ENCODE measurements around the gene PLXNA2. TPM values are rescaled to one million over a fixed set of nuclear protein-coding genes. Genes with fewer than 3 reads are reported as not detected.

Gene PLXNA2
- polyA plus RNA-seq, 4 donors, result 10.7 to 17.8 (median 12.8) TPM

- WGBS, 3 donors, result 8 to 53% (median 31%) methylated on average over 5 of the region's 5 CpGs
- DNase-seq (peak in 1 of 2 donors; percentile 15), FAIRE-seq (no peak)
- Histone ChIP-seq H3K36me3 (ENCODE audit: control insufficient read depth in 3 of 3, insufficient read depth in 2 of 3, low read depth in 1 of 3, low read length in 3 of 3) (no peaks in the 10 kb centered on the region), H3K4me1 (ENCODE audit: control insufficient read depth in 3 of 3, insufficient read depth in 2 of 3, low read depth in 1 of 3, low read length in 2 of 3) (peaks cover 0 to 8% (median 4%) of the 10 kb centered on the region in 3 donors), H3K4me3 (ENCODE audit: low read depth in 1 of 3, low read length in 3 of 3) (no peak overlapping the region), H3K27ac (ENCODE audit: low read depth in 1 of 3, low read length in 2 of 3) (no peak overlapping the region), H3K9me3 (ENCODE audit: control insufficient read depth in 2 of 2, insufficient read depth in 1 of 2, low read depth in 1 of 2, low read length in 1 of 2) (no peaks in the 10 kb centered on the region), H3K27me3 (ENCODE audit: control insufficient read depth in 3 of 3, insufficient read depth in 3 of 3, low read length in 3 of 3) (peaks cover 0 to 34% (median 0%) of the 10 kb centered on the region in 3 donors)
Measured at GRCh38 chr1:208251015-208251414, 6.8 kb upstream of the PLXNA2 start.

- FAIRE-seq (no peak), DNase-seq (no peak)
- H3K27ac ChIP-seq (ENCODE audit: low read depth in 1 of 3, low read length in 2 of 3), result no peak overlapping the region
- H3K27me3 ChIP-seq (ENCODE audit: control insufficient read depth in 3 of 3, insufficient read depth in 3 of 3, low read length in 3 of 3), result peaks cover 0 to 30% (median 0%) of the 10 kb centered on the region in 3 donors
- WGBS, 3 donors, result 23 to 62% (median 44%) methylated on average over 6 of the region's 6 CpGs
- no peaks in the 10 kb centered on the region for H3K9me3 ChIP-seq (ENCODE audit: control insufficient read depth in 2 of 2, insufficient read depth in 1 of 2, low read depth in 1 of 2, low read length in 1 of 2)
- H3K4me3 ChIP-seq (ENCODE audit: low read depth in 1 of 3, low read length in 3 of 3), result no peak overlapping the region
- peaks cover 0 to 8% (median 4%) of the 10 kb centered on the region in 3 donors for H3K4me1 ChIP-seq (ENCODE audit: control insufficient read depth in 3 of 3, insufficient read depth in 2 of 3, low read depth in 1 of 3, low read length in 2 of 3)
- no peaks in the 10 kb centered on the region for H3K36me3 ChIP-seq (ENCODE audit: control insufficient read depth in 3 of 3, insufficient read depth in 2 of 3, low read depth in 1 of 3, low read length in 3 of 3)
Measured at GRCh38 chr1:208250613-208251012, 6.4 kb upstream of the PLXNA2 start.

GRCh38 chr1:208248991-208249696, 5.0 kb upstream of the PLXNA2 start:
- H3K9me3 ChIP-seq (ENCODE audit: control insufficient read depth in 2 of 2, insufficient read depth in 1 of 2, low read depth in 1 of 2, low read length in 1 of 2), result no peaks in the 10 kb centered on the region
- no peak for DNase-seq
- no peak overlapping the region for H3K4me3 ChIP-seq (ENCODE audit: low read depth in 1 of 3, low read length in 3 of 3)
- FAIRE-seq, result no peak
- no peaks in the 10 kb centered on the region for H3K36me3 ChIP-seq (ENCODE audit: control insufficient read depth in 3 of 3, insufficient read depth in 2 of 3, low read depth in 1 of 3, low read length in 3 of 3)
- 78 to 89% (median 87%) methylated on average over 5 of the region's 5 CpGs for WGBS, 3 donors
- no peak overlapping the region for H3K27ac ChIP-seq (ENCODE audit: low read depth in 1 of 3, low read length in 2 of 3)
- H3K27me3 ChIP-seq (ENCODE audit: control insufficient read depth in 3 of 3, insufficient read depth in 3 of 3, low read length in 3 of 3), result peaks cover 0 to 33% (median 0%) of the 10 kb centered on the region in 3 donors
- H3K4me1 ChIP-seq (ENCODE audit: control insufficient read depth in 3 of 3, insufficient read depth in 2 of 3, low read depth in 1 of 3, low read length in 2 of 3), result peaks cover 0 to 16% (median 4%) of the 10 kb centered on the region in 3 donors

GRCh38 chr1:208248307-208248801, 4.2 kb upstream of the PLXNA2 start:
- H3K4me3 ChIP-seq (ENCODE audit: low read depth in 1 of 3, low read length in 3 of 3), result no peak overlapping the region
- peaks cover 0 to 16% (median 4%) of the 10 kb centered on the region in 3 donors for H3K4me1 ChIP-seq (ENCODE audit: control insufficient read depth in 3 of 3, insufficient read depth in 2 of 3, low read depth in 1 of 3, low read length in 2 of 3)
- H3K36me3 ChIP-seq (ENCODE audit: control insufficient read depth in 3 of 3, insufficient read depth in 2 of 3, low read depth in 1 of 3, low read length in 3 of 3), result no peaks in the 10 kb centered on the region
- no peaks in the 10 kb centered on the region for H3K9me3 ChIP-seq (ENCODE audit: control insufficient read depth in 2 of 2, insufficient read depth in 1 of 2, low read depth in 1 of 2, low read length in 1 of 2)
- 65 to 80% (median 67%) methylated on average over 7 of the region's 7 CpGs for WGBS, 3 donors
- DNase-seq (no peak), FAIRE-seq (no peak)
- H3K27ac ChIP-seq (ENCODE audit: low read depth in 1 of 3, low read length in 2 of 3), result no peak overlapping the region
- peaks cover 0 to 33% (median 0%) of the 10 kb centered on the region in 3 donors for H3K27me3 ChIP-seq (ENCODE audit: control insufficient read depth in 3 of 3, insufficient read depth in 3 of 3, low read length in 3 of 3)

- no peak for FAIRE-seq
- peaks cover 0 to 37% (median 0%) of the 10 kb centered on the region in 3 donors for H3K27me3 ChIP-seq (ENCODE audit: control insufficient read depth in 3 of 3, insufficient read depth in 3 of 3, low read length in 3 of 3)
- H3K4me1 ChIP-seq (ENCODE audit: control insufficient read depth in 3 of 3, insufficient read depth in 2 of 3, low read depth in 1 of 3, low read length in 2 of 3), result peaks cover 0 to 19% (median 4%) of the 10 kb centered on the region in 3 donors
- H3K9me3 ChIP-seq (ENCODE audit: control insufficient read depth in 2 of 2, insufficient read depth in 1 of 2, low read depth in 1 of 2, low read length in 1 of 2), result no peaks in the 10 kb centered on the region
- DNase-seq, result no peak
- H3K27ac ChIP-seq (ENCODE audit: low read depth in 1 of 3, low read length in 2 of 3), result no peak overlapping the region
- 77 to 88% (median 80%) methylated on average over 5 of the region's 5 CpGs for WGBS, 3 donors
- H3K4me3 ChIP-seq (ENCODE audit: low read depth in 1 of 3, low read length in 3 of 3), result no peak overlapping the region
- no peaks in the 10 kb centered on the region for H3K36me3 ChIP-seq (ENCODE audit: control insufficient read depth in 3 of 3, insufficient read depth in 2 of 3, low read depth in 1 of 3, low read length in 3 of 3)
Measured at GRCh38 chr1:208247696-208248095, 3.5 kb upstream of the PLXNA2 start.

- WGBS, 3 donors, result 6 to 8% (median 7%) methylated on average over 22 of the region's 22 CpGs
- no peaks in the 10 kb centered on the region for H3K36me3 ChIP-seq (ENCODE audit: control insufficient read depth in 3 of 3, insufficient read depth in 2 of 3, low read depth in 1 of 3, low read length in 3 of 3)
- no peak for FAIRE-seq
- H3K9me3 ChIP-seq (ENCODE audit: control insufficient read depth in 2 of 2, insufficient read depth in 1 of 2, low read depth in 1 of 2, low read length in 1 of 2), result no peaks in the 10 kb centered on the region
- peak overlapping the region; percentile 66 to 87 (median 77) for H3K27ac ChIP-seq (ENCODE audit: low read depth in 1 of 3, low read length in 2 of 3)
- peaks cover 0 to 34% (median 5%) of the 10 kb centered on the region in 3 donors for H3K4me1 ChIP-seq (ENCODE audit: control insufficient read depth in 3 of 3, insufficient read depth in 2 of 3, low read depth in 1 of 3, low read length in 2 of 3)
- peak; percentile 89 to 92 for DNase-seq
- peaks cover 0 to 37% (median 0%) of the 10 kb centered on the region in 3 donors for H3K27me3 ChIP-seq (ENCODE audit: control insufficient read depth in 3 of 3, insufficient read depth in 3 of 3, low read length in 3 of 3)
- peak overlapping the region in 1 of 3 donors; percentile 68 for H3K4me3 ChIP-seq (ENCODE audit: low read depth in 1 of 3, low read length in 3 of 3)
Measured at GRCh38 chr1:208245185-208245705, 1.1 kb upstream of the PLXNA2 start.

GRCh38 chr1:208243527-208243966, 637 bp downstream of the PLXNA2 start:
- Histone ChIP-seq H3K9me3 (ENCODE audit: control insufficient read depth in 2 of 2, insufficient read depth in 1 of 2, low read depth in 1 of 2, low read length in 1 of 2) (no peaks in the 10 kb centered on the region), H3K4me3 (ENCODE audit: low read depth in 1 of 3, low read length in 3 of 3) (peak overlapping the region; percentile 68 to 77 (median 72)), H3K27me3 (ENCODE audit: control insufficient read depth in 3 of 3, insufficient read depth in 3 of 3, low read length in 3 of 3) (peaks cover 0 to 32% (median 0%) of the 10 kb centered on the region in 3 donors), H3K36me3 (ENCODE audit: control insufficient read depth in 3 of 3, insufficient read depth in 2 of 3, low read depth in 1 of 3, low read length in 3 of 3) (no peaks in the 10 kb centered on the region), H3K4me1 (ENCODE audit: control insufficient read depth in 3 of 3, insufficient read depth in 2 of 3, low read depth in 1 of 3, low read length in 2 of 3) (peaks cover 0 to 50% (median 8%) of the 10 kb centered on the region in 3 donors), H3K27ac (ENCODE audit: low read depth in 1 of 3, low read length in 2 of 3) (peak overlapping the region; percentile 70 to 91 (median 85))
- no peak for FAIRE-seq
- 0 to 3% (median 1%) methylated on average over 35 to 54 of the region's 54 CpGs for WGBS, 3 donors
- DNase-seq, result peak; percentile 38 to 71

- DNase-seq, result peak; percentile 55 to 79
- Histone ChIP-seq H3K27ac (ENCODE audit: low read depth in 1 of 3, low read length in 2 of 3) (peak overlapping the region in 2 of 3 donors; percentile 85 to 91), H3K4me3 (ENCODE audit: low read depth in 1 of 3, low read length in 3 of 3) (peak overlapping the region; percentile 68 to 77 (median 72)), H3K27me3 (ENCODE audit: control insufficient read depth in 3 of 3, insufficient read depth in 3 of 3, low read length in 3 of 3) (peaks cover 0 to 27% (median 0%) of the 10 kb centered on the region in 3 donors), H3K9me3 (ENCODE audit: control insufficient read depth in 2 of 2, insufficient read depth in 1 of 2, low read depth in 1 of 2, low read length in 1 of 2) (no peaks in the 10 kb centered on the region), H3K36me3 (ENCODE audit: control insufficient read depth in 3 of 3, insufficient read depth in 2 of 3, low read depth in 1 of 3, low read length in 3 of 3) (no peaks in the 10 kb centered on the region), H3K4me1 (ENCODE audit: control insufficient read depth in 3 of 3, insufficient read depth in 2 of 3, low read depth in 1 of 3, low read length in 2 of 3) (peaks cover 0 to 53% (median 8%) of the 10 kb centered on the region in 3 donors)
- 1 to 3% (median 2%) methylated on average over 22 to 54 of the region's 54 CpGs for WGBS, 3 donors
- no peak for FAIRE-seq
Measured at GRCh38 chr1:208242941-208243526, 1.1 kb downstream of the PLXNA2 start.
